ENCODE results near the gene SEMA7A. TPM values are rescaled to one million over a fixed set of nuclear protein-coding genes. Genes with fewer than 3 reads are reported as not detected.

Gene SEMA7A
- polyA plus RNA-seq, 1 of the 3 experiments (the other 2 are of a cell fraction), result 1.3 TPM

DNA sequence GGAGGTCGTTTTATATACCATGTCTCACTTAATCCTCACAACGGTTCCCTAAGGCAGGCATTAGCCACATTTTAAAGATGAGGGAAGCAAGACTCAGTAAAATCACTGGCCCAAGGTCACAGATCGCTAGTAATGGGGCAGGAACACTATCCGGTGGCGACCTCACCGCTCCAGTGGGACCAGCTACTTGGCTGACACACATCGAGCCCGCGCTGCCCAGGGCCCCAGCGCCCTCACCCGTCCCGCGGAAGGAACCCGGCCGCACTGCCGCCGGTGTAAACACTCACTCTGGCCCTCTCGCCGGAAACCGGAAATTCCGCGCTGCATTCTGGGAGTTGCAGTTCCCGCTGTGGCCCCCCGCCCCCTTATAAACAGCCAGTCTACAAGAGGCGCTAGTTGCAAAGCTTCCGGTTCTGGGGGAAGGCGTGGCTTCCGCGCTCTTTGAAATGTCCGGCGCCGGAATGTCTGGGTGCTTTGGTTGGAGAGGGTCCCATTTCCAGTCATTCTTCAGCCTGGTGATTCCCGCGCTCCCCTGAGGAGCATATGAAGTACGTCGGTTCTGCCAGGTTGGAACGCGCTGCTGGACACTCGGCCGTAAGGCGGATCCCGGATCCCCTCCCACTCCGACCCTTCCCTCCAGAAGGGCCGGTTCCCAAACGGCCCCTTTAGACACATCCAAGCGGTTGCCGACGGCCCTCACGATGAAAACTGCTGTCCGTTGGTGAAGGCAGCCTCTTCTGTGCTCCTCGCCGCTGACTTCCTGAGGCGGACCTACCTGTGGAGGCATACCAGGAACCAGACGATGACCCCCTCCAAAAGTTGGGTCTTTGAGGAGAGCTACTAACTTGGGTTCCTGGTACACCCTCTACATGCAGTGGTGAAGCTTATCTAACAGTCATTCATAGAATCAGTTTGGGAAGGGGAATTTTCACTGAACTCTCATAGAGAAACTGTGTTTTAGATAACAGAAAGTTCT, 27.4 kb upstream of the SEMA7A start, which contains the start of gene UBL7 (continued):
- TF ChIP-seq, protein P1, sequence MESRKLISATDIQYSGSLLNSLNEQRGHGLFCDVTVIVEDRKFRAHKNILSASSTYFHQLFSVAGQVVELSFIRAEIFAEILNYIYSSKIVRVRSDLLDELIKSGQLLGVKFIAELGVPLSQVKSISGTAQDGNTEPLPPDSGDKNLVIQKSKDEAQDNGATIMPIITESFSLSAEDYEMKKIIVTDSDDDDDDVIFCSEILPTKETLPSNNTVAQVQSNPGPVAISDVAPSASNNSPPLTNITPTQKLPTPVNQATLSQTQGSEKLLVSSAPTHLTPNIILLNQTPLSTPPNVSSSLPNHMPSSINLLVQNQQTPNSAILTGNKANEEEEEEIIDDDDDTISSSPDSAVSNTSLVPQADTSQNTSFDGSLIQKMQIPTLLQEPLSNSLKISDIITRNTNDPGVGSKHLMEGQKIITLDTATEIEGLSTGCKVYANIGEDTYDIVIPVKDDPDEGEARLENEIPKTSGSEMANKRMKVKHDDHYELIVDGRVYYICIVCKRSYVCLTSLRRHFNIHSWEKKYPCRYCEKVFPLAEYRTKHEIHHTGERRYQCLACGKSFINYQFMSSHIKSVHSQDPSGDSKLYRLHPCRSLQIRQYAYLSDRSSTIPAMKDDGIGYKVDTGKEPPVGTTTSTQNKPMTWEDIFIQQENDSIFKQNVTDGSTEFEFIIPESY (IDR thresholded peaks at IDR 0.05; ENCODE audit: borderline replicate concordance, low read depth), result no peak
- TF ChIP-seq GATA2 (CRISPR knock-in tag; IDR thresholded peaks at IDR 0.05) (no peak), POLR2AphosphoS5 (IDR thresholded peaks at IDR 0.05; ENCODE audit: low read depth, low read length) (peak; percentile 98), GABPA (IDR thresholded peaks at IDR 0.05; ENCODE audit: low read depth) (peak; percentile 96), NRF1 (IDR thresholded peaks at IDR 0.05; ENCODE audit: low read depth, low read length) (no peak), CTCF (IDR thresholded peaks at IDR 0.05) (peak; percentile 27; the same call in 1 of the 2 replicates), RXRA (IDR thresholded peaks at IDR 0.05; ENCODE audit: borderline replicate concordance, low read depth) (no peak), JUND (IDR thresholded peaks at IDR 0.05) (no peak), FOXM1 (IDR thresholded peaks at IDR 0.05; ENCODE audit: low read depth) (no peak), CHD2 (IDR thresholded peaks at IDR 0.05; ENCODE audit: low read length, partially characterized antibody) (peak; percentile 93), RCOR1 (IDR thresholded peaks at IDR 0.05; ENCODE audit: low read length) (peak; percentile 29; the same call in 1 of the 2 replicates), TAF1 (IDR thresholded peaks at IDR 0.05; ENCODE audit: borderline replicate concordance, low read depth, low read length) (peak; percentile 98)

DNA sequence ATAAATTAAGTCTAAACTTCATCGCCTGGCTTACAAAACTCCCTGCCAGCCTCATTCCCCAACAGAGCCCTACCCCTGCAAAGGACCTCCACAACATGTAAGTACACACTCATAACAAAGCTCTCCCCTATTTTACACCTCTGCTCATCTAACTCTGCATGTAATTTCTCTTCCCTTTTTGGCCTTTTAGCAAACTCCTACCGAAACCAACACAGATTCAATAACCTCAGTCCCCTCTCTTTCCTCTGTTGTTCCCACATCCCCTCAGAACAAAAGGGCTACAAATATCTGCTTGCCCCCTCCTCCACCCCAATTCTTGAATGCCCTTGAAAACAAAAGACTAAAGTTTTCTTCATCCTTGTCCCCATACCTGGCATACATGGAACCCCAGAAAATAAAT, 26.5 kb upstream of the SEMA7A start:
- Histone ChIP-seq H3K27ac (ENCODE audit: low read depth in 2 of 2, low read length in 1 of 2) (peak overlapping the region; percentile 66 to 84), H3K36me3 (replicated peaks in 1 of 2; ENCODE audit: control insufficient read depth in 1 of 2, insufficient read depth in 2 of 2, low read length in 1 of 2) (peaks cover 5 to 15% of the 10 kb centered on the region in 2 experiments), H3K4me2 (peak overlapping the region; percentile 82), H3K9me2 (no peaks in the 10 kb centered on the region), H3K9me3 (no peaks in the 10 kb centered on the region), H3F3A (replicated peaks; ENCODE audit: insufficient read depth) (peaks cover 4% of the 10 kb centered on the region), H3K4me3 (ENCODE audit: low read depth in 2 of 2, low read length in 1 of 2) (peak overlapping the region; percentile 77 to 78), H2AFZ (ENCODE audit: low read depth) (peak overlapping the region; percentile 85), H3K9ac (peak overlapping the region; percentile 69), H4K20me1 (ENCODE audit: insufficient read depth) (no peaks in the 10 kb centered on the region), H3K27me3 (ENCODE audit: insufficient read depth) (no peaks in the 10 kb centered on the region), H3K4me1 (ENCODE audit: control insufficient read depth in 1 of 2, insufficient read depth in 2 of 2, low read depth in 1 of 2, low read length in 1 of 2) (peaks cover 0 to 6% of the 10 kb centered on the region in 2 experiments; a peak in 1 of 4 replicates), H3K79me2 (ENCODE audit: insufficient read depth) (peaks cover 28% of the 10 kb centered on the region)
- POLR2A ChIA-PET, result interaction anchor here (0.9 to 1.7 kb wide), 10 partner anchors 11 to 156 kb away, joined by 3 to 10 read pairs (median 5); partner anchors contain the start of genes ARID3B and CLK3
- WGBS (ENCODE audit: low lambda C conversion rate), result 19% methylated on average over 2 of the region's 2 CpGs
- peak; percentile 33 for DNase-seq
- TF ChIP-seq TEAD4 (IDR thresholded peaks at IDR 0.05; ENCODE audit: borderline replicate concordance, insufficient read depth) (no peak), NFIC (IDR thresholded peaks at IDR 0.05; ENCODE audit: borderline replicate concordance) (no peak), POLR2AphosphoS5 (IDR thresholded peaks at IDR 0.05; ENCODE audit: low read depth, low read length) (no peak), NRF1 (IDR thresholded peaks at IDR 0.05; ENCODE audit: low read depth, low read length) (no peak), MXI1 (IDR thresholded peaks at IDR 0.05; ENCODE audit: low read depth, low read length) (no peak), JUND (IDR thresholded peaks at IDR 0.05) (no peak), RCOR1 (IDR thresholded peaks at IDR 0.05; ENCODE audit: low read length) (no peak), TAF1 (IDR thresholded peaks at IDR 0.05; ENCODE audit: borderline replicate concordance, low read depth, low read length) (no peak), YY1 (IDR thresholded peaks at IDR 0.05; ENCODE audit: low read depth) (no peak), TCF12 (IDR thresholded peaks at IDR 0.05) (no peak), GABPA (IDR thresholded peaks at IDR 0.05; ENCODE audit: low read depth) (no peak)
- TF ChIP-seq, protein P1 (IDR thresholded peaks at IDR 0.05; ENCODE audit: borderline replicate concordance, low read depth), result no peak
- TF ChIP-seq, protein P2, sequence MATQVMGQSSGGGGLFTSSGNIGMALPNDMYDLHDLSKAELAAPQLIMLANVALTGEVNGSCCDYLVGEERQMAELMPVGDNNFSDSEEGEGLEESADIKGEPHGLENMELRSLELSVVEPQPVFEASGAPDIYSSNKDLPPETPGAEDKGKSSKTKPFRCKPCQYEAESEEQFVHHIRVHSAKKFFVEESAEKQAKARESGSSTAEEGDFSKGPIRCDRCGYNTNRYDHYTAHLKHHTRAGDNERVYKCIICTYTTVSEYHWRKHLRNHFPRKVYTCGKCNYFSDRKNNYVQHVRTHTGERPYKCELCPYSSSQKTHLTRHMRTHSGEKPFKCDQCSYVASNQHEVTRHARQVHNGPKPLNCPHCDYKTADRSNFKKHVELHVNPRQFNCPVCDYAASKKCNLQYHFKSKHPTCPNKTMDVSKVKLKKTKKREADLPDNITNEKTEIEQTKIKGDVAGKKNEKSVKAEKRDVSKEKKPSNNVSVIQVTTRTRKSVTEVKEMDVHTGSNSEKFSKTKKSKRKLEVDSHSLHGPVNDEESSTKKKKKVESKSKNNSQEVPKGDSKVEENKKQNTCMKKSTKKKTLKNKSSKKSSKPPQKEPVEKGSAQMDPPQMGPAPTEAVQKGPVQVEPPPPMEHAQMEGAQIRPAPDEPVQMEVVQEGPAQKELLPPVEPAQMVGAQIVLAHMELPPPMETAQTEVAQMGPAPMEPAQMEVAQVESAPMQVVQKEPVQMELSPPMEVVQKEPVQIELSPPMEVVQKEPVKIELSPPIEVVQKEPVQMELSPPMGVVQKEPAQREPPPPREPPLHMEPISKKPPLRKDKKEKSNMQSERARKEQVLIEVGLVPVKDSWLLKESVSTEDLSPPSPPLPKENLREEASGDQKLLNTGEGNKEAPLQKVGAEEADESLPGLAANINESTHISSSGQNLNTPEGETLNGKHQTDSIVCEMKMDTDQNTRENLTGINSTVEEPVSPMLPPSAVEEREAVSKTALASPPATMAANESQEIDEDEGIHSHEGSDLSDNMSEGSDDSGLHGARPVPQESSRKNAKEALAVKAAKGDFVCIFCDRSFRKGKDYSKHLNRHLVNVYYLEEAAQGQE (IDR thresholded peaks at IDR 0.05; ENCODE audit: low read depth, low read length), result no peak
- CTCF ChIA-PET, result interaction anchor here (1.4 to 36.5 kb wide), 4 partner anchors 21 to 161 kb away, joined by 8 to 779 read pairs (median 10); partner anchors contain the start of gene CYP11A1
